PC-3 (cell line): ENCODE measurements around the gene TRPM2. TPM values are rescaled to one million over a fixed set of nuclear protein-coding genes. Genes with fewer than 3 reads are reported as not detected.
A peak's percentile ranks its signal among the peaks of the same experiment; 100 is the strongest.

ENCODE experiments used
- ATAC-seq: fragments of 200-7000 bp; cut with Tn5 transposase; 2 replicates; pipeline ENCODE4 v1.9.1; 2020; ENCODE audit warnings: mild to moderate bottlenecking, moderate library complexity
- BruUV-seq: library from RNA; stranded (reverse); fragments of 400-500 nt; replicated peaks from 2 replicates; lab custom pipeline; 2021; lab: Mats Ljungman, UMichigan
- CTCF ChIA-PET: fragments of 300-600 bp; sonication (Branson Sonifier 250); formaldehyde crosslinking; loops from one replicate; lab custom pipeline; 2022; ENCODE audit warnings: antibody characterized with exemption; lab: Charles Lee
- POLR2A ChIA-PET: fragments of 300-600 bp; sonication (Branson Sonifier 250); formaldehyde crosslinking; loops from one replicate; lab custom pipeline; 2022; ENCODE audit warnings: antibody characterized with exemption; ENCODE audit not compliant: unreplicated experiment; lab: Charles Lee
- DNase-seq: peaks from one replicate; pipeline ENCODE4 v3.0.0-alpha.2; 2015
- H2AFZ ChIP-seq: fragments of 300-600 bp; sonication (generic); 2 replicates; pipeline ENCODE4 v1.6.0; 2016; ENCODE audit warnings: antibody characterized with exemption, low read length
- H3F3A ChIP-seq: fragments of 300-600 bp; sonication (generic); one replicate; pipeline ENCODE4 v1.6.0; 2017; ENCODE audit warnings: antibody characterized with exemption, low read length, control low read depth, mild to moderate bottlenecking; ENCODE audit not compliant: unreplicated experiment
- H3K27ac ChIP-seq: fragments of 300-600 bp; sonication (generic); 2 replicates; pipeline ENCODE4 v1.5.1; 2016; ENCODE audit warnings: mild to moderate bottlenecking, low read length
- H3K27me3 ChIP-seq: fragments of 300-600 bp; sonication (generic); 2 replicates; pipeline ENCODE4 v1.6.1; 2016; ENCODE audit warnings: low read length, mixed read lengths
- H3K36me3 ChIP-seq: fragments of 300-600 bp; sonication (generic); 2 replicates; pipeline ENCODE4 v1.6.1; 2016; ENCODE audit warnings: low read depth, mixed run types, low read length, mixed read lengths
- H3K4me1 ChIP-seq: fragments of 300-600 bp; sonication (generic); 2 replicates; pipeline ENCODE4 v1.5.1; 2016; ENCODE audit warnings: low read length; ENCODE audit not compliant: insufficient read depth
- H3K4me2 ChIP-seq: fragments of 300-600 bp; sonication (generic); 2 replicates; pipeline ENCODE4 v1.6.0; 2016; ENCODE audit warnings: low read length
- H3K4me3 ChIP-seq: fragments of 300-600 bp; sonication (generic); 2 replicates; pipeline ENCODE4 v1.5.1; 2016; ENCODE audit warnings: mild to moderate bottlenecking, low read length, mixed read lengths
- H3K79me2 ChIP-seq: fragments of 300-600 bp; sonication (generic); 2 replicates; pipeline ENCODE4 v1.6.1; 2017; ENCODE audit warnings: low read length, mixed read lengths
- H3K9ac ChIP-seq: fragments of 300-600 bp; sonication (generic); 2 replicates; pipeline ENCODE4 v1.6.0; 2016; ENCODE audit warnings: mild to moderate bottlenecking, low read length
- H3K9me2 ChIP-seq: fragments of 300-600 bp; sonication (generic); replicated peaks from 2 replicates; pipeline ENCODE4 v1.6.1; 2016; ENCODE audit warnings: mixed run types, low read length, mixed read lengths
- H3K9me3 ChIP-seq: fragments of 300-600 bp; sonication (generic); 2 replicates; pipeline ENCODE4 v1.6.1; 2016; ENCODE audit warnings: low read length, mixed read lengths
- H4K20me1 ChIP-seq: fragments of 300-600 bp; sonication (generic); 2 replicates; pipeline ENCODE4 v1.6.1; 2016; ENCODE audit warnings: low read length, mixed read lengths
- EZH2 ChIP-seq: fragments of 300-600 bp; sonication (generic); IDR thresholded peaks from one replicate; pipeline ENCODE4 v1.6.1; 2017; ENCODE audit warnings: antibody characterized with exemption, mild to moderate bottlenecking, low read length; ENCODE audit not compliant: unreplicated experiment
- EZH2phosphoT487 ChIP-seq: fragments of 300-600 bp; sonication (generic); IDR thresholded peaks from 2 replicates; pipeline ENCODE4 v1.6.1; 2018; ENCODE audit warnings: mild to moderate bottlenecking, antibody characterized with exemption, low read length, borderline replicate concordance
- intact Hi-C: fragments of 100-400 bp; cut with micrococcal nuclease; formaldehyde crosslinking; loops from 2 replicates; pipeline ENCODE4 v1.9.0; 2023
- total RNA-seq: library from RNA; depleted of rRNA; stranded (reverse); fragments of >200 nt; gene quantifications from 2 replicates; pipeline ENCODE4 v1.2.3, GENCODE V29; 2014
- TF ChIP-seq, protein P1 (sequence below): fragments of 300-600 bp; sonication (generic); conservative IDR thresholded peaks from 2 replicates; pipeline ENCODE4 v1.5.1; 2017; ENCODE audit warnings: antibody characterized with exemption, low read depth, mild to moderate bottlenecking, low read length

The TRPM2 gene
- total RNA-seq, 1 experiment from 2014 or later, result 50.0 TPM

DNA sequence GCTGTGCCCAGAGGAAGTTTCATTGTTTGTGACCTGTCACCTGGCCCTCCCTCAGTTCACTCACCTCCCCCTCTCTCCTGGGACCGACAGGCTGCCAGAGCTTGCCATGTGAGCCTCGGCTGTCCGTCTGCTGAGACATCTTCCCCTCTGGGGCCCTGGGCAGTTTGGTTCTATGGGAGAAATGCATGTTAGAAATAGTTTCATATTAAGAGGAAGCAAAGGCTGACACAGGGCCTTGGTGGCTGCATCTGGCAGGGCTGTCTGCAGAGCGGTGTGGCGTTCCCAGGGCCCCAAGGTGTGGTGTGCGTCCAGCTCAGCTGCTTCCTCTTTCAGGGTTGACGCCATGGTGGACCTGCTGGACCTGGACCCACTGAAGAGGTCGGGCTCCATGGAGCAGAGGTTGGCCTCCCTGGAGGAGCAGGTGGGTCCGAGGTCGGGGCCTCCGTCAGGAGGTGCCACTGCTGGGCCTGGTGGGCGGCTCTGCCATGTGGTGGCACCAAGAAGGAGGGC is 69.9 kb downstream of the TRPM2 start:
- intact Hi-C loops, result no loop called here
- Histone ChIP-seq H3K4me2 (no peak overlapping the region), H3K27ac (no peak overlapping the region), H3K27me3 (no peaks in the 10 kb centered on the region), H3K9me3 (no peaks in the 10 kb centered on the region), H3K4me3 (no peak overlapping the region), H3K9me2 (no peaks in the 10 kb centered on the region), H3F3A (no peaks in the 10 kb centered on the region), H3K79me2 (peaks cover 19% of the 10 kb centered on the region), H3K9ac (no peak overlapping the region), H3K4me1 (peaks cover 4% of the 10 kb centered on the region; the same call in 1 of the 2 replicates), H3K36me3 (no peaks in the 10 kb centered on the region), H2AFZ (no peak overlapping the region), H4K20me1 (no peaks in the 10 kb centered on the region)
- ATAC-seq (no peak), DNase-seq (no peak)
- TF ChIP-seq EZH2phosphoT487 (no peak), EZH2 (no peak)
- TF ChIP-seq, protein P1, sequence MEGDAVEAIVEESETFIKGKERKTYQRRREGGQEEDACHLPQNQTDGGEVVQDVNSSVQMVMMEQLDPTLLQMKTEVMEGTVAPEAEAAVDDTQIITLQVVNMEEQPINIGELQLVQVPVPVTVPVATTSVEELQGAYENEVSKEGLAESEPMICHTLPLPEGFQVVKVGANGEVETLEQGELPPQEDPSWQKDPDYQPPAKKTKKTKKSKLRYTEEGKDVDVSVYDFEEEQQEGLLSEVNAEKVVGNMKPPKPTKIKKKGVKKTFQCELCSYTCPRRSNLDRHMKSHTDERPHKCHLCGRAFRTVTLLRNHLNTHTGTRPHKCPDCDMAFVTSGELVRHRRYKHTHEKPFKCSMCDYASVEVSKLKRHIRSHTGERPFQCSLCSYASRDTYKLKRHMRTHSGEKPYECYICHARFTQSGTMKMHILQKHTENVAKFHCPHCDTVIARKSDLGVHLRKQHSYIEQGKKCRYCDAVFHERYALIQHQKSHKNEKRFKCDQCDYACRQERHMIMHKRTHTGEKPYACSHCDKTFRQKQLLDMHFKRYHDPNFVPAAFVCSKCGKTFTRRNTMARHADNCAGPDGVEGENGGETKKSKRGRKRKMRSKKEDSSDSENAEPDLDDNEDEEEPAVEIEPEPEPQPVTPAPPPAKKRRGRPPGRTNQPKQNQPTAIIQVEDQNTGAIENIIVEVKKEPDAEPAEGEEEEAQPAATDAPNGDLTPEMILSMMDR, result no peak
- ChIA-PET POLR2A (no interaction called here), CTCF (no interaction called here)
- no TSS peak for BruUV-seq

- no peak for ATAC-seq
- Histone ChIP-seq H3K27me3 (no peaks in the 10 kb centered on the region), H3K9me3 (no peaks in the 10 kb centered on the region), H2AFZ (no peak overlapping the region), H3K4me2 (peak overlapping the region; percentile 88), H3K36me3 (no peaks in the 10 kb centered on the region), H3K79me2 (peaks cover 19% of the 10 kb centered on the region), H4K20me1 (no peaks in the 10 kb centered on the region), H3K9ac (no peak overlapping the region), H3K4me3 (no peak overlapping the region), H3F3A (peaks cover 4% of the 10 kb centered on the region), H3K9me2 (no peaks in the 10 kb centered on the region), H3K27ac (no peak overlapping the region), H3K4me1 (peaks cover 4% of the 10 kb centered on the region; the same call in 1 of the 2 replicates)
- intact Hi-C loops, result no loop called here
- TF ChIP-seq EZH2phosphoT487 (no peak), EZH2 (no peak)
- TF ChIP-seq, protein P1, result no peak
- DNase-seq, result no peak
- ChIA-PET CTCF (no interaction called here), POLR2A (no interaction called here)
- BruUV-seq, result no TSS peak
These were observed 70.7 kb downstream of the TRPM2 start for GRCh38 chr21:44423941-44424607.
